Activated CD4-positive, alpha-beta T cell treated with anti-CD3 and anti-CD28 coated beads, Interleukin-2, amount 10 ng/mL, durations not matched to agents 7 days and 5 days (primary cell): ENCODE measurements around the gene TM9SF3. TPM values are rescaled to one million over a fixed set of nuclear protein-coding genes. Genes with fewer than 3 reads are reported as not detected.

Source experiments
- CTCF ChIA-PET: fragments of 350-600 bp; sonication (Branson Sonifier 250); formaldehyde crosslinking; loops from one replicate; lab custom pipeline; 2021; ENCODE audit warnings: antibody characterized with exemption; lab: Charles Lee
- POLR2A ChIA-PET: fragments of 350-600 bp; sonication (Branson Sonifier 250); formaldehyde crosslinking; loops from one replicate; lab custom pipeline; 2021; ENCODE audit warnings: antibody characterized with exemption; lab: Charles Lee
- DNase-seq: peaks from one replicate; pipeline ENCODE4 v3.0.0-alpha.2; 2020
- H3K27ac Mint-ChIP-seq: one replicate; pipeline ENCODE4 v1.8.0; 2021; ENCODE audit warnings: mild to moderate bottlenecking, moderate library complexity, mixed read lengths
- H3K27me3 Mint-ChIP-seq: one replicate; pipeline ENCODE4 v1.8.0; 2021; ENCODE audit warnings: mixed read lengths
- H3K36me3 Mint-ChIP-seq: one replicate; pipeline ENCODE4 v1.8.0; 2021; ENCODE audit warnings: low read depth, mixed read lengths
- H3K4me1 Mint-ChIP-seq: one replicate; pipeline ENCODE4 v1.8.0; 2021; ENCODE audit warnings: mixed read lengths
- H3K4me3 Mint-ChIP-seq: one replicate; pipeline ENCODE4 v1.8.0; 2021; ENCODE audit warnings: mild to moderate bottlenecking, moderate library complexity, mixed read lengths
- H3K9me3 Mint-ChIP-seq: one replicate; pipeline ENCODE4 v1.8.0; 2021; ENCODE audit warnings: mixed read lengths
- total RNA-seq, 2 experiments: library from RNA; stranded (reverse); gene quantifications; one replicate each; pipeline ENCODE4 v1.2.3, GENCODE V29; 2021

TM9SF3 gene
- total RNA-seq, 2 experiments from 2014 or later = 73.5 to 76.1 TPM

DNA sequence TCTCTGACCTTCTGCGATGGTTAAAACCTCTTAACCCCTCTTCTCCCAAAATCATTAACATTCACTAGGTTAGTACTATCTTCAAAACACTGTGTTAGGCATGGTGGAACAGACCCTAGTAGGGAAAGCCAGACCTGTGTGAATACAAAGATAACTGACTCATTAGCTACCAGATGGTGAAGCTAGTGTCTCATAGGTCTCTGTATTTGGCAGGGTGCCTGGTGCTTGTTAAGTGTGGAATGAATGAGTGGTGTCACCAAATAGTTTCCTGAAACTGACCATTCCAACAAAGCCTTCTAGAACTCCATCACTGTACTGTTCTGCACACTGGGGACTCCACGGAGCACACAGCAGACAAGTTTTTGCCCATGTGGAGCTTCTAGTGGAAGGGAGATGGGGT lies 27.7 kb upstream of the TM9SF3 start:
- H3K9me3 Mint-ChIP-seq = no peaks in the 10 kb centered on the region
- ChIA-PET CTCF (no interaction called here), POLR2A (no interaction called here)
- H3K27me3 Mint-ChIP-seq = no peaks in the 10 kb centered on the region
- H3K4me3 Mint-ChIP-seq = no peak overlapping the region
- H3K36me3 Mint-ChIP-seq = no peaks in the 10 kb centered on the region
- H3K27ac Mint-ChIP-seq = no peak overlapping the region
- no peak for DNase-seq
- peaks cover 13% of the 10 kb centered on the region for H3K4me1 Mint-ChIP-seq

DNA sequence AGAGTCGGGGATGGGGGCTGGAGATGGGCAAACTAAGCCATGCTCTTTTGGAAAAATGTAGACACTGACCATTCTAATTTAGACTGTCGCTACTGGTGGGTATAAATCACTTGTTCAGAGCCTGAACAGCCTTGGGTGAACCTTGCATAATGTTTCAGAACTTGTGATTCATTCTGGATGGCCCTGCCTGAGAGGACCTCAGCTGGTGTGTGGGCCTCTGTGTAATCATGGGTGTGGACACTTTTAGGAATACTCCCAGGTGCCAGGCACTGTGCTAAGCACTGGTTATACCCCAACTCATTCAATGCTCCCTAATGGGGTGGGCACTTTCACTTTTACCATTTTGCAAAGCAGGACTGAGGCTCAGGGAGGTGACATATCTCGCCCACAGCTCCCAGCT lies 26.8 kb upstream of the TM9SF3 start:
- Mint-ChIP-seq H3K4me1 (peaks cover 13% of the 10 kb centered on the region), H3K9me3 (no peaks in the 10 kb centered on the region), H3K36me3 (no peaks in the 10 kb centered on the region), H3K27ac (no peak overlapping the region), H3K4me3 (no peak overlapping the region), H3K27me3 (no peaks in the 10 kb centered on the region)
- CTCF ChIA-PET = no interaction called here
- POLR2A ChIA-PET = no interaction called here
- DNase-seq = no peak

DNA sequence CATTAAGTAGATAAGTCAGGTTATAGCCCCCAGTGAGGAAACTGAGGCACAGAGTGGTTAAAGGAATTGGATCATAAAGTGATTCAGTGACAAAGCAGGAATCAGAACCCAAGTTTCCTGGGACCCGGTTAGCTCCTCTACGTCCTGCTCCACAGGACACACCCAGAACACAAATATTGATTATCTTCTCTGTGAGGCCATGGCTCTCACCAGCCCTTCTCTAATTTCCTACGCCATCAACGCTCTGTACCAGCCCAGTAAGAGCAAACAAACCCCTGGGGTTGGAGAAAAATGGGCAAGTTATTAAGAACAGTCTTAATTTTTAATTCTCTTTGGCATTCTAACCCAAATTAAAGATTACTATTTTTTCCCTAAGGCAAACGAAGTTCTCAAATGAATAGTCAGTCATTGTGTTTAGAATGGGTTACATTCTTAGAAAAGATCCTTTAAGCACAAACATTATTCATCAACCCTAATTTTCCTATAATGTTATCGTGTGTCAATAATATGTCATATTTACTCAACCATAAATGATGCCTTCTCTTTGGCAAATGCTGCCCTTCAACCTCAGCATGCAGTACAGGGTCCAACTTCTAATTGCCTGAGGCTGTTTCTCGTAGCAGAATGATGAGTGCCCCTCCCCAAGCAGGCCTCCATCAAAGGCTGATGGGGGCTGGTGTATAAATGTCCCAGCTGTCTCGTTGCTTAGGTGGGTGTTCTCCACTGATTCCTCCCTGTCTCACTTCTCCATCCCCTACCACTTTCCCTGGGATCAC lies 25.4 kb upstream of the TM9SF3 start:
- Mint-ChIP-seq H3K36me3 (no peaks in the 10 kb centered on the region), H3K4me3 (no peak overlapping the region), H3K27me3 (no peaks in the 10 kb centered on the region), H3K4me1 (peaks cover 13% of the 10 kb centered on the region), H3K27ac (no peak overlapping the region), H3K9me3 (no peaks in the 10 kb centered on the region)
- ChIA-PET CTCF (no interaction called here), POLR2A (no interaction called here)
- DNase-seq = no peak

DNA sequence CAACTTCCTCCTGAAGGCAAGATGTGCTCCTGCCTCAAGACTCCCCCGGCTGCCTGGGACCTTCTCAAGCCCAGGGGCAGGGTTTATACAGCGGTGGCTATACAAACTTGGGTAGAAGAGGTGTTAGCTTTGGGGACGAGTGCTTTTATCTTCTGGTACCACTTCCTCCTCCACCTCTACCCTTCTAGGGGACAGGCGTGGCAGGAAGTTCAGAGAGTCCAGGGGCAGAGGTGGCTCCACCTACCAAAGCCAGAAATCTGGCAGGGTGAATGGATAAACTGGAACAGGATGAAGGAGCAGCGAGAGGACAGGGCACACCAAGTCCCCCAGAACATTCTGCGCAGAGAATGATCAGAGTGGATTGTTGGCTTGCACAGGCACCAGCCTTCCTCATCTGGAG lies 24.0 kb upstream of the TM9SF3 start:
- Mint-ChIP-seq H3K36me3 (no peaks in the 10 kb centered on the region), H3K9me3 (no peaks in the 10 kb centered on the region), H3K27me3 (no peaks in the 10 kb centered on the region), H3K4me3 (no peak overlapping the region), H3K27ac (no peak overlapping the region), H3K4me1 (peaks cover 13% of the 10 kb centered on the region)
- DNase-seq = no peak
- POLR2A ChIA-PET = no interaction called here
- CTCF ChIA-PET = interaction anchor here (0.7 kb wide), 1 partner anchor 18 kb away, joined by 3 read pairs; no protein-coding TSS in a partner anchor

DNA sequence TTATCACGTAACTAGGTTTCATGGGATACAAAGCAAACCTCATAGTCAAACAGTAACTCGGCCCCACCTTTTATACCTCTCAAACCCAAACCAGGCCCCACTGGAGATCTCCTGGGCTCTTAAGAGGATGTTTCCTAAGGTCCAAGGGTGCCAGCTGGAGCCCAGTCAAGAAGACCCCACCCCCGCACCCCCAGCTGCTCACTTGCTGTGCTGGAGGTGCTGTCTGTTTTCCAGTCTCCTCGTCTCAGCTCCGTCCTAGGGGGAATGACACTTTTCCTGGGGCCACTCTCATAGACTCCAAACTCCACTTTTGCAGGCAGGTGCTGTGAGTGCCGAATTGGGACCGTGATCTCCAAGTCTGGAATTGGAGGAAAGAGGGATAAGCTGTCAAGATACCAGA lies 22.7 kb upstream of the TM9SF3 start:
- Mint-ChIP-seq H3K4me3 (no peak overlapping the region), H3K36me3 (no peaks in the 10 kb centered on the region), H3K27me3 (no peaks in the 10 kb centered on the region), H3K4me1 (peaks cover 13% of the 10 kb centered on the region), H3K27ac (no peak overlapping the region), H3K9me3 (no peaks in the 10 kb centered on the region)
- CTCF ChIA-PET = interaction anchor here (0.9 kb wide), 1 partner anchor 73 kb away, joined by 3 read pairs; no protein-coding TSS in a partner anchor
- no peak for DNase-seq
- POLR2A ChIA-PET = no interaction called here

DNA sequence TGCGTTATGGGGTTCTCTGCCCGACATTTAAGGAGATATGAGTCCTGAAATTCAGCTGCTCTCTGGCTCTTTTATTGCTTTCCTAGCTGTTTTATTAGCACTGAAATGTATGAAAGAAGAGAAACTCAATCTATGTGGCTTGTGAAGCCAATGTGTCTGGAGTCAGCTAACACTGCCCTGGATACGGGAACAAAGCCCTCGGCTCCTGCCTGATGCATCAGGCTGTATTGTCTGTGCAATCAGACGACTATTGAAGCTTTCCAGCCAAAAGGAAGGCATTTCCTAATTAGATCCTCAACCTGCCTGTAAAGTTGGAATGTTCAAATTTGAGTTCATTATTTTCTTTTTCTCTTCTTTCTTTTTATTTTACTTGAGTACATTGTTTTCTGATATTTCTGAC lies 22.0 kb upstream of the TM9SF3 start:
- ChIA-PET POLR2A (no interaction called here), CTCF (interaction anchor here (0.5 kb wide), 1 partner anchor 61 kb away, joined by 3 read pairs; no protein-coding TSS in a partner anchor)
- Mint-ChIP-seq H3K36me3 (no peaks in the 10 kb centered on the region), H3K4me3 (no peak overlapping the region), H3K9me3 (no peaks in the 10 kb centered on the region), H3K27ac (no peak overlapping the region), H3K27me3 (no peaks in the 10 kb centered on the region), H3K4me1 (peaks cover 13% of the 10 kb centered on the region)
- DNase-seq = no peak

DNA sequence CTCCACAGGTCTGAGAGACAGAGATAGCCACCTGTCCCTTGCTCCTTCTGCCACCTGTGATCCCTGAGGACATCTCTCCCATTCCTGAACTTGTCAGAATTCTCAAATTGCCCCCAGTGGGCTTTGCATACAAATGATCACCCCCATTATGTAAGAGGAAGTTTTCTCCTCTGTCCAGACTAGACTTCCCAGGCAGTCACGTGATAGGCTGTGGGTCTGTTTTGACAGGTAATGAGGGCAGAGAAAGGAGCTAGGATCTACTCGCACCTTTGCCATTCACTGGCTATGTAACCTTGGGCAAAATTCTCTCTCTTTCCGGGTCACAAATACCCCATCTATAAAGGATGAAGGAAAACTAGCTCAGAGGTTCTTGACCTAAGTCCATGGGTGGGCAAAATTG lies 21.4 kb upstream of the TM9SF3 start:
- Mint-ChIP-seq H3K27ac (no peak overlapping the region), H3K9me3 (no peaks in the 10 kb centered on the region), H3K4me3 (no peak overlapping the region), H3K36me3 (no peaks in the 10 kb centered on the region), H3K4me1 (peaks cover 13% of the 10 kb centered on the region), H3K27me3 (no peaks in the 10 kb centered on the region)
- ChIA-PET POLR2A (no interaction called here), CTCF (no interaction called here)
- no peak for DNase-seq

DNA sequence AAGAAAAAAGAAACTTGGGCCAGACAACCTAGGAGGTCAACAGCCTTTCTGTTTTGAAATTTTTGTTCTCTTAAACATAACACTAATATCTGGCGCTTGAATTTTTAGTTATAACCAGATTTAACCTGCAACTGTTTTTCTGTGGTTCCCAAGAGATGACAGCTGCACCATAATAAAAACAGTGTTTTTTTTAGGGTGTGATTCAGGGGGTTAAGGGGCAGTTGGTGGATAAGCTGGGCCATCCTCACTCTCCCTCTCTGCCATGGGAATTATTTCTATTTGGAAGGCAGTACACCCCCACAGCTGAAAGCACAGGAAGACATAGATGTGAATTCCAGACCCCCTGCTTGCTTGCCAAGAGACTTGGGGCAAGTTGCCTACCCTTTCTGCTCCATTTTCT lies 20.1 kb upstream of the TM9SF3 start:
- Mint-ChIP-seq H3K4me3 (no peak overlapping the region), H3K9me3 (no peaks in the 10 kb centered on the region), H3K27ac (no peak overlapping the region), H3K4me1 (peaks cover 13% of the 10 kb centered on the region), H3K27me3 (no peaks in the 10 kb centered on the region), H3K36me3 (no peaks in the 10 kb centered on the region)
- no peak for DNase-seq
- ChIA-PET POLR2A (no interaction called here), CTCF (interaction anchor here (1.3 kb wide), 1 partner anchor 17 kb away, joined by 4 read pairs; no protein-coding TSS in a partner anchor)

DNA sequence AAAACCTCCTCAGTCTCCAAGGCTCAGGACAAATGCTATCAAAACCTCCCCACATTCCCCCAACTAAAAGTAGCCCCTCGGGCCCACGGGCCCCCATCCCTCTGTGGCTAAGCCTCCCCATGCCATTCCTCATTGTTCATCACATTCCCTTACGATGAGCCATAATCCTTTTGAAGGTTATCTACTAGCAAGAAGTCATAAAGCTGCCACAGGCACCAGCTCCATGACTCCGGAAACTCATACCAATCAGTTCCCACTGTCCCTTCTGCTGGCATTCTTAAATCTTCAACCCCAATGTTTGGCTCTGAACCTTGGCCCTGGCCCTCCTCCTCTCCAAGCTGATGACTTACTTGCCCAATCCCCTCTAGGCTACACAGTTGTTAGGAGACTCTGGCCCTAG lies 19.4 kb upstream of the TM9SF3 start:
- Mint-ChIP-seq H3K27ac (no peak overlapping the region), H3K27me3 (no peaks in the 10 kb centered on the region), H3K4me1 (peaks cover 13% of the 10 kb centered on the region), H3K36me3 (no peaks in the 10 kb centered on the region), H3K4me3 (no peak overlapping the region), H3K9me3 (no peaks in the 10 kb centered on the region)
- CTCF ChIA-PET = interaction anchor here (1.3 kb wide), 1 partner anchor 17 kb away, joined by 4 read pairs; no protein-coding TSS in a partner anchor
- POLR2A ChIA-PET = no interaction called here
- DNase-seq = no peak

DNA sequence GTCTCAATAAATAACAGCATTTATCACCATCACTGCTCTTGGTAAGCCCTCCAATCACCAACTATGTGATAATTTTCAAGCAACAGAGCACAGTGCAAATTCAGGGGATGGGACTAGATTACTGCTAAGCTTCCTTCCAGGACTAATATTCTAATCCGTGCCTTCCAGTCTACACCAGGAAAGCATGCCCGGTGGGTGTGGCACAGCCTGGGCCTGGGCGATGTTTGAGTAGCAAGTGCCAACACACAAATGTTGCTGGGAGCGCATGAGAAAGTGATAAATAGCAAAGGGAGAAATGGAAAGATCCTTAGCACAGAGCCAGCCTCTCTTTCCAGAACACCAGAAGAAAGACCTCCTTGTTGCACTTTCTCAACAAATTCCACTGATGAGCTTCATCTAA lies 13.5 kb upstream of the TM9SF3 start:
- POLR2A ChIA-PET = no interaction called here
- no peak overlapping the region for H3K4me3 Mint-ChIP-seq

DNA sequence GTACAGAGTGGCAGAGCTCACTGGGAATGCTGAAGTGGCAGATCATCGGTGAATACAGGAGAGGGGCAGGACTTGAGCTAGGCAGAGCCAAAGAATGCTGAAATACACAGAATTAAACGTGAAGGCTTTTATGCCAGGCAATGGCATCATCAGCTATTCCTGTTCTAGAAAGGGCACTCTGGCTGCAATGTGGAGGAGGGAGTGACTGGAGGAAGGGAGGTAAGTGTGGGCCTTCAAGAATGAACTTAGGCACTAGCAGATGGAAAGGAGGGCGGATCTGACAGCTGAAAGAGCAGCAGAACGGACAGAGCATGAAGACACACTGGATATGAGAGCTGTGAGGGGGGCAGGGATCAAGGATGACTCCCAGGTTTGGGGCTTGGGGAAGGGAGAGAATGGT lies 12.0 kb upstream of the TM9SF3 start:
- Mint-ChIP-seq H3K36me3 (no peaks in the 10 kb centered on the region), H3K27ac (no peak overlapping the region), H3K9me3 (no peaks in the 10 kb centered on the region), H3K27me3 (peaks cover 3% of the 10 kb centered on the region), H3K4me1 (no peaks in the 10 kb centered on the region), H3K4me3 (no peak overlapping the region)
- CTCF ChIA-PET = interaction anchor here (0.6 kb wide), 1 partner anchor 12 kb away, joined by 3 read pairs; the partner anchor contains the start of gene TM9SF3
- POLR2A ChIA-PET = no interaction called here
- no peak for DNase-seq

More for the DNA sequence above, 13.5 kb upstream of the TM9SF3 start:
- no peaks in the 10 kb centered on the region for H3K36me3 Mint-ChIP-seq
- H3K9me3 Mint-ChIP-seq = no peaks in the 10 kb centered on the region
- H3K4me1 Mint-ChIP-seq = no peaks in the 10 kb centered on the region
- DNase-seq = no peak
- CTCF ChIA-PET = no interaction called here
- H3K27me3 Mint-ChIP-seq = peaks cover 3% of the 10 kb centered on the region
- H3K27ac Mint-ChIP-seq = no peak overlapping the region

DNA sequence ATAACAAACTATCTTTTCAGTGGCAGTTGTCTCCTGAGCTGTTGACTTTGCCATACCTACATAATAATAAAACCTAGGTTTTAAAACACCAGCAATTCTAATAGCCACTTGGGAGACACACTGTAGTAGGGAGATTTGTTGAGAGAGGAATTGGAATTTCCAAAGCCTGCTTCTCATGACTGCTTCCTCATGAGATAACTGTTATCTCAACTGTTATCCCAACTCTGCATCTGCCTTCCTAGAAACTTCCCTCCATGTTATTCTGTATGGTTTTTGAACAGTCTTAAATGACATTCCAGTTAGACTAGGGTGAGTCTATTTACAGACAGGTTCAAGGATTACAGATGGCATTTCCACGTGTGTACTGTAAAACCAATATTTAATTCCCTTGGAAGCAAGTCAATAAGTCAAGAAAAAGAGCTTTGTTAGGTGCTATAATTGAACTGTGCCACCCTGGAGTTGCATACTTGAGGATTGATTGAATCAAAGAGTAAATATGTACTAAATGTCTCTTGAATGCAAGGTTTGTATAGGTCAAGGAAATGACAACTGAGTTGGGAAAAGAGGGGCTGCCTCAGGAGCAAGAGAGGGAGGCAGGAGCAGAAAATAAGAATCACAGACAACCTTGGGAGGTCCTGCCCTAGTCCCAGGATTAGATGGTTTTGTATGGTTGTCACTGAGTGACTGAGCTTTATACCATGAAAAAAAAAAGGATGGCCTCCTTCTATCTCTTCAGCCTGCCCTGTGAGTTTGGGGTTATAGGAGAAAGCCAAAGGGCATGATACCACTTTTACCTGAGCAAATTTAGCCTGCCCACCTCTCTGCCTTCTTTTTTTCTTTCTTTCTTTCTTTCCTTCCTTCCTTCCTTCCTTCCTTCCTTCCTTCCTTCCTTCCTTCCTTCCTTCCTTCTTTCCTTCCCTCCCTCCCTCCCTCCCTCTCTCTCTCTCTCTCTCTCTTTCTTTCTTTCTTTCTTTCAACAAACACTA lies 9.9 kb upstream of the TM9SF3 start:
- DNase-seq = no peak
- Mint-ChIP-seq H3K9me3 (no peaks in the 10 kb centered on the region), H3K27me3 (peaks cover 3% of the 10 kb centered on the region), H3K4me3 (no peak overlapping the region), H3K36me3 (no peaks in the 10 kb centered on the region), H3K27ac (no peak overlapping the region), H3K4me1 (peaks cover 4% of the 10 kb centered on the region)
- CTCF ChIA-PET = no interaction called here
- POLR2A ChIA-PET = no interaction called here

DNA sequence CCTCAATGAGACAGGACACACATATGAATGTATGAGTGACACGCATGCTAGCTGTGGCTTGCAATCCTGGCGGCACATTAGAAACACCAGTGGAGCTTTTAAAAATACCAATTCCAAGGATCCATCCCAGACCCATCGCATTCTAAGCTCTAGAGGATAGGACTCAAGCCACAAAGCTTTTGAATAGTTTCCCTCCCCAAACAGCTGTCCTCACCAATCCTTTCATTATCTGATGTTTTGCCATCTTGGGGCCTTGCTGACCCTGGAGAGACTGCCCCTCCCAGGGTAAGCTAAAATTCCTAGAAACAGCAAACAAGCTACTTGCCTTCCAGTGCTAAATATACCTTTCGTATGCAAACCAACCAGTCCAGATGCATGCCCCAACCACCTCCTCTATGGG lies 8.9 kb upstream of the TM9SF3 start:
- POLR2A ChIA-PET = no interaction called here
- H3K4me1 Mint-ChIP-seq = peaks cover 6% of the 10 kb centered on the region
- H3K4me3 Mint-ChIP-seq = no peak overlapping the region
- H3K36me3 Mint-ChIP-seq = no peaks in the 10 kb centered on the region
- H3K27me3 Mint-ChIP-seq = peaks cover 6% of the 10 kb centered on the region
- H3K27ac Mint-ChIP-seq = no peak overlapping the region
- H3K9me3 Mint-ChIP-seq = no peaks in the 10 kb centered on the region
- DNase-seq = no peak
- CTCF ChIA-PET = no interaction called here
